Measurements from ENCODE around the gene ZNF821.

DNA sequence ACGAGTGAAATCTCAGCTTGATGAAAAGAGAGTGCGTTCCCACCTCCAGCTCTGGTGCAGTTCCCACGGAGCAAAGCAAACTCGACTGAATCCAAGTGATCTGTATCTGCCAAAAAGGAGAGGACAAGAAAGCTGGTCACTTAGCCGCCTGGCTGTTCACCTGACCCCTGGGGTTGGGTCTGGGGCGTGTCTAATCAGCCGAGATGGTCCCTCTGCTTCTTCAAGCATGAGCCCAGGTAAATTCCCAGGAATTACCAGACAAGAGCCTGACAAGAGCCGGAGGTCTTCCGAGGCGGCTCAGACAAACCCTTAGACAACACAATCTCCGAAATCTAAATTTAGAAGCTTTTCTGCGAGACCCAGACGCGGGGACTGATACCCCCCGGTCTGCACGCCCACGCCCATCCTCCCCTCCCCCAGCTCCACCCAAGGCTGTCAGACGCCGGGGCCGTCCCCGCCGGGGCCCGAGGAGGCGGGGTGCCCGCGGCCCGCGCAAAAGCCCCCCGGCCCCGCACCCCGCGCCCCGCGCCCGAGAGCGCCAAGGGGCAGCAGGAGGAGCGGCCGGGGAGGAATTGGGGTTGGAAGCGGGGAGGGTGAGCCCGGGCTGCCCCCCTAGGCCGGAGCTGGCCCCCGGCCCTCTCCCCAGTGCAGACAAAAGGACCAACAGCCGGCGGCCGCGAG lies 674 bp downstream of the ZNF821 start:
- TF ChIP-seq SIN3A (IDR thresholded peaks at IDR 0.05; ENCODE audit: low read depth), result no peak
- TF ChIP-seq, protein P1, sequence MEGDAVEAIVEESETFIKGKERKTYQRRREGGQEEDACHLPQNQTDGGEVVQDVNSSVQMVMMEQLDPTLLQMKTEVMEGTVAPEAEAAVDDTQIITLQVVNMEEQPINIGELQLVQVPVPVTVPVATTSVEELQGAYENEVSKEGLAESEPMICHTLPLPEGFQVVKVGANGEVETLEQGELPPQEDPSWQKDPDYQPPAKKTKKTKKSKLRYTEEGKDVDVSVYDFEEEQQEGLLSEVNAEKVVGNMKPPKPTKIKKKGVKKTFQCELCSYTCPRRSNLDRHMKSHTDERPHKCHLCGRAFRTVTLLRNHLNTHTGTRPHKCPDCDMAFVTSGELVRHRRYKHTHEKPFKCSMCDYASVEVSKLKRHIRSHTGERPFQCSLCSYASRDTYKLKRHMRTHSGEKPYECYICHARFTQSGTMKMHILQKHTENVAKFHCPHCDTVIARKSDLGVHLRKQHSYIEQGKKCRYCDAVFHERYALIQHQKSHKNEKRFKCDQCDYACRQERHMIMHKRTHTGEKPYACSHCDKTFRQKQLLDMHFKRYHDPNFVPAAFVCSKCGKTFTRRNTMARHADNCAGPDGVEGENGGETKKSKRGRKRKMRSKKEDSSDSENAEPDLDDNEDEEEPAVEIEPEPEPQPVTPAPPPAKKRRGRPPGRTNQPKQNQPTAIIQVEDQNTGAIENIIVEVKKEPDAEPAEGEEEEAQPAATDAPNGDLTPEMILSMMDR (IDR thresholded peaks at IDR 0.05 in 2 of 3, conservative IDR thresholded peaks at IDR 0.05 in 1 of 3; ENCODE audit: borderline replicate concordance in 1 of 3, insufficient read depth in 1 of 3, low read depth in 2 of 3, low read length in 2 of 3), result no peak
- no peak for TF ChIP-seq EZH2 (IDR thresholded peaks at IDR 0.05)
- no peak for TF ChIP-seq CEBPB (IDR thresholded peaks at IDR 0.05; ENCODE audit: low read depth)
- no peak for TF ChIP-seq YY1 (IDR thresholded peaks at IDR 0.05; ENCODE audit: extremely low read depth, insufficient replicate concordance, low read depth, low read length)
- no peak for TF ChIP-seq SP1 (IDR thresholded peaks at IDR 0.05; ENCODE audit: low read depth)
- TF ChIP-seq POLR2A (IDR thresholded peaks at IDR 0.05; ENCODE audit: borderline replicate concordance, extremely low read depth, insufficient read depth, insufficient read length), result no peak
- no peak for TF ChIP-seq ELF1 (IDR thresholded peaks at IDR 0.05; ENCODE audit: borderline replicate concordance, low read depth)
- TF ChIP-seq, protein P2, sequence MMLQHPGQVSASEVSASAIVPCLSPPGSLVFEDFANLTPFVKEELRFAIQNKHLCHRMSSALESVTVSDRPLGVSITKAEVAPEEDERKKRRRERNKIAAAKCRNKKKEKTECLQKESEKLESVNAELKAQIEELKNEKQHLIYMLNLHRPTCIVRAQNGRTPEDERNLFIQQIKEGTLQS (IDR thresholded peaks at IDR 0.05), result no peak
- TF ChIP-seq, protein P3, sequence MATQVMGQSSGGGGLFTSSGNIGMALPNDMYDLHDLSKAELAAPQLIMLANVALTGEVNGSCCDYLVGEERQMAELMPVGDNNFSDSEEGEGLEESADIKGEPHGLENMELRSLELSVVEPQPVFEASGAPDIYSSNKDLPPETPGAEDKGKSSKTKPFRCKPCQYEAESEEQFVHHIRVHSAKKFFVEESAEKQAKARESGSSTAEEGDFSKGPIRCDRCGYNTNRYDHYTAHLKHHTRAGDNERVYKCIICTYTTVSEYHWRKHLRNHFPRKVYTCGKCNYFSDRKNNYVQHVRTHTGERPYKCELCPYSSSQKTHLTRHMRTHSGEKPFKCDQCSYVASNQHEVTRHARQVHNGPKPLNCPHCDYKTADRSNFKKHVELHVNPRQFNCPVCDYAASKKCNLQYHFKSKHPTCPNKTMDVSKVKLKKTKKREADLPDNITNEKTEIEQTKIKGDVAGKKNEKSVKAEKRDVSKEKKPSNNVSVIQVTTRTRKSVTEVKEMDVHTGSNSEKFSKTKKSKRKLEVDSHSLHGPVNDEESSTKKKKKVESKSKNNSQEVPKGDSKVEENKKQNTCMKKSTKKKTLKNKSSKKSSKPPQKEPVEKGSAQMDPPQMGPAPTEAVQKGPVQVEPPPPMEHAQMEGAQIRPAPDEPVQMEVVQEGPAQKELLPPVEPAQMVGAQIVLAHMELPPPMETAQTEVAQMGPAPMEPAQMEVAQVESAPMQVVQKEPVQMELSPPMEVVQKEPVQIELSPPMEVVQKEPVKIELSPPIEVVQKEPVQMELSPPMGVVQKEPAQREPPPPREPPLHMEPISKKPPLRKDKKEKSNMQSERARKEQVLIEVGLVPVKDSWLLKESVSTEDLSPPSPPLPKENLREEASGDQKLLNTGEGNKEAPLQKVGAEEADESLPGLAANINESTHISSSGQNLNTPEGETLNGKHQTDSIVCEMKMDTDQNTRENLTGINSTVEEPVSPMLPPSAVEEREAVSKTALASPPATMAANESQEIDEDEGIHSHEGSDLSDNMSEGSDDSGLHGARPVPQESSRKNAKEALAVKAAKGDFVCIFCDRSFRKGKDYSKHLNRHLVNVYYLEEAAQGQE (IDR thresholded peaks at IDR 0.05; ENCODE audit: low read depth), result no peak
